ENCODE results near the gene S100A2.
"Not testable (repeated sequence)": the region's sequence is repeated elsewhere in the genome, so short reads cannot be mapped to it uniquely, and the experiment has no call there.

S100A2 gene

DNA sequence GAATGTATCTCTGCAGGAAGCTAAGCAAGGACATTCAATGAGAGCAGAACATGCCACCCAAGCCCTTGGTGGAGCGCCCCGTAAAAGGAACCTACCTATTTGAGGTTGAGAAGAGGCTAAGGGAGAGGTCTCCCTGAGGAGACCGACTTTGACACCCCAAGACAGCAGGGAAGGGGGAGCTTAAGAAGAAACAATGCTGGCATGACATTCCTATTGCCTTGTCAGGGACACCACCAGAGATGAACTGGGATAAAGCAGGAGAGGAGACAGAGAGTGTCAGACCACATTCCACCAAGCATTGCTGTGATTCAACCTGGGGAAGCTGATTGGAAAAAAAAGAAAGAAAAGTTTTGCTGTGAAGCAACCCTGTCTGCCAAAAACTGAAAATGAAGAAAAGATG, 13.3 kb upstream of the S100A2 start:
- TF ChIP-seq, protein P1, sequence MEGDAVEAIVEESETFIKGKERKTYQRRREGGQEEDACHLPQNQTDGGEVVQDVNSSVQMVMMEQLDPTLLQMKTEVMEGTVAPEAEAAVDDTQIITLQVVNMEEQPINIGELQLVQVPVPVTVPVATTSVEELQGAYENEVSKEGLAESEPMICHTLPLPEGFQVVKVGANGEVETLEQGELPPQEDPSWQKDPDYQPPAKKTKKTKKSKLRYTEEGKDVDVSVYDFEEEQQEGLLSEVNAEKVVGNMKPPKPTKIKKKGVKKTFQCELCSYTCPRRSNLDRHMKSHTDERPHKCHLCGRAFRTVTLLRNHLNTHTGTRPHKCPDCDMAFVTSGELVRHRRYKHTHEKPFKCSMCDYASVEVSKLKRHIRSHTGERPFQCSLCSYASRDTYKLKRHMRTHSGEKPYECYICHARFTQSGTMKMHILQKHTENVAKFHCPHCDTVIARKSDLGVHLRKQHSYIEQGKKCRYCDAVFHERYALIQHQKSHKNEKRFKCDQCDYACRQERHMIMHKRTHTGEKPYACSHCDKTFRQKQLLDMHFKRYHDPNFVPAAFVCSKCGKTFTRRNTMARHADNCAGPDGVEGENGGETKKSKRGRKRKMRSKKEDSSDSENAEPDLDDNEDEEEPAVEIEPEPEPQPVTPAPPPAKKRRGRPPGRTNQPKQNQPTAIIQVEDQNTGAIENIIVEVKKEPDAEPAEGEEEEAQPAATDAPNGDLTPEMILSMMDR (IDR thresholded peaks at IDR 0.05; ENCODE audit: low read depth, low read length, missing control alignments), result no peak
- no peak for DNase-seq (ENCODE audit: low read depth)
- H3K4me3 ChIP-seq (ENCODE audit: low read depth, low read length), result no peak overlapping the region

- no peak overlapping the region for H3K4me3 ChIP-seq (ENCODE audit: low read depth, low read length)
- TF ChIP-seq, protein P1 (IDR thresholded peaks at IDR 0.05; ENCODE audit: low read depth, low read length, missing control alignments), result no peak
- no peak for DNase-seq (ENCODE audit: low read depth)
These were observed 12.8 kb upstream of the S100A2 start for GRCh38 chr1:153578490-153578889.

- TF ChIP-seq, protein P1 (IDR thresholded peaks at IDR 0.05; ENCODE audit: low read depth, low read length, missing control alignments), result no peak
- no peak for DNase-seq (ENCODE audit: low read depth)
- no peak overlapping the region for H3K4me3 ChIP-seq (ENCODE audit: low read depth, low read length)
These were observed 12.0 kb upstream of the S100A2 start for GRCh38 chr1:153577624-153578051.

- H3K4me3 ChIP-seq (ENCODE audit: low read depth, low read length), result no peak overlapping the region
- TF ChIP-seq, protein P1 (IDR thresholded peaks at IDR 0.05; ENCODE audit: low read depth, low read length, missing control alignments), result no peak
- DNase-seq (ENCODE audit: low read depth), result no peak
These were observed 11.5 kb upstream of the S100A2 start for GRCh38 chr1:153577138-153577537.

DNA sequence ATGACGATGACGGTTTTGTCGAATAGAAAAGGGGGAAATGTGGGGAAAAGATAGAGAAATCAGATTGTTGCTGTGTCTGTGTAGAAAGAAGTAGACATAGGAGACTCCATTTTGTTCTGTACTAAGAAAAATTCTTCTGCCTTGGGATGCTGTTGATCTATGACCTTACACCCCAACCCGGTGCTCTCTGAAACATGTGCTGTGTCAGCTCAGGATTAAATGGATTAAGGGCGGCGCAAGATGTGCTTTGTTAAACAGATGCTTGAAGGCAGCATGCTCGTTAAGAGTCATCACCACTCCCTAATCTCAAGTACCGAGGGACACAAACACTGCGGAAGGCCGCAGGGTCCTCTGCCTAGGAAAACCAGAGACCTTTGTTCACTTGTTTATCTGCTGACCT, 9.9 kb upstream of the S100A2 start:
- not testable (repeated sequence) for H3K4me3 ChIP-seq (ENCODE audit: low read depth, low read length); DNase-seq (ENCODE audit: low read depth)

DNA sequence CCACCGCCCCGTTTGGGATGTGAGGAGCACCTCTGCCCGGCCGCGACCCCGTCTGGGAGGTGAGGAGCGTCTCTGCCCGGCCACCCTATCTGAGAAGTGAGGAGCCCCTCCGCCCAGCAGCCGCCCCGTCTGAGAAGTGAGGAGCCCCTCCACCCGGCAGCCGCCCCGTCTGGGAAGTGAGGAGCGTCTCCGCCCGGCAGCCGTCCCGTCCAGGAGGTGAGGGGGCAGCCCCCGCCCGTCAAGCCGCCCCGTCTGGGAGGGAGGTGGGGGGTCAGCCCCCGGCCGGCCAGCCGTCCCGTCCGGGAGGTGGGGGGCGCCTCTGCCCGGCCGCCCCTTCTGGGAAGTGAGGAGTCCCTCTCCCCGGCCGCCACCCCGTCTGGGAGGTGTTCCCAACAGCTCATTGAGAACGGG, 9.4 kb upstream of the S100A2 start:
- not testable (repeated sequence) for DNase-seq (ENCODE audit: low read depth); H3K4me3 ChIP-seq (ENCODE audit: low read depth, low read length)

GRCh38 chr1:153573351-153573750, 7.7 kb upstream of the S100A2 start:
- no peak overlapping the region for H3K4me3 ChIP-seq (ENCODE audit: low read depth, low read length)
- no peak for DNase-seq (ENCODE audit: low read depth)
- TF ChIP-seq, protein P1 (IDR thresholded peaks at IDR 0.05; ENCODE audit: low read depth, low read length, missing control alignments), result no peak

GRCh38 chr1:153572569-153573015, 6.9 kb upstream of the S100A2 start:
- no peak for DNase-seq (ENCODE audit: low read depth)
- TF ChIP-seq, protein P1 (IDR thresholded peaks at IDR 0.05; ENCODE audit: low read depth, low read length, missing control alignments), result peak; percentile 82
- H3K4me3 ChIP-seq (ENCODE audit: low read depth, low read length), result no peak overlapping the region

All from GM12864 (cell line).